Ectodermal cell (in vitro differentiated cells): ENCODE data around the gene BAIAP2L2.
A peak's percentile ranks its signal among the peaks of the same experiment; 100 is the strongest.

ENCODE experiments used
- H3K27ac ChIP-seq: 2 replicates; pipeline ENCODE4 v1.7.0; 2013; ENCODE audit warnings: mild to moderate bottlenecking, low read depth, low read length; ENCODE audit not compliant: insufficient read depth, poor library complexity, severe bottlenecking
- H3K27me3 ChIP-seq: 2 replicates; pipeline ENCODE4 v1.7.0; 2013; ENCODE audit warnings: mild to moderate bottlenecking, low read length; ENCODE audit not compliant: insufficient read depth, control insufficient read depth, poor library complexity, severe bottlenecking
- H3K36me3 ChIP-seq: one replicate; pipeline ENCODE4 v1.7.0; 2013; ENCODE audit warnings: low read length; ENCODE audit not compliant: control insufficient read depth, insufficient read depth
- H3K4me1 ChIP-seq: one replicate; pipeline ENCODE4 v1.7.0; 2013; ENCODE audit warnings: low read length; ENCODE audit not compliant: control insufficient read depth, insufficient read depth
- H3K4me3 ChIP-seq: 2 replicates; pipeline ENCODE4 v1.7.0; 2013; ENCODE audit warnings: low read depth, low read length, control low read depth; ENCODE audit not compliant: insufficient read depth
- H3K9me3 ChIP-seq: 2 replicates; pipeline ENCODE4 v1.7.0; 2013; ENCODE audit warnings: mild to moderate bottlenecking, low read length, moderate library complexity; ENCODE audit not compliant: control insufficient read depth
- WGBS, 2 experiments: methylation state at CpG; one replicate each; pipeline ENCODE4 v1.1.7; 2013; ENCODE audit warnings: missing lambda C conversion rate in 2 of 2; 5-methylcytosine and 5-hydroxymethylcytosine counted together

BAIAP2L2 gene

GRCh38 chr22:38067761-38068360, 42.6 kb downstream of the BAIAP2L2 start:
- Histone ChIP-seq H3K27ac (no peak overlapping the region), H3K9me3 (no peaks in the 10 kb centered on the region), H3K27me3 (no peaks in the 10 kb centered on the region), H3K4me3 (no peak overlapping the region), H3K4me1 (peaks cover 9% of the 10 kb centered on the region), H3K36me3 (peaks cover 14% of the 10 kb centered on the region)
- 95 to 96% methylated on average over 13 of the region's 13 CpGs for WGBS, 2 experiments

- H3K9me3 ChIP-seq = no peaks in the 10 kb centered on the region
- no peak overlapping the region for H3K4me3 ChIP-seq
- WGBS, 2 experiments = 92 to 95% methylated on average over 8 of the region's 8 CpGs
- H3K27ac ChIP-seq = no peak overlapping the region
- H3K36me3 ChIP-seq = peaks cover 5% of the 10 kb centered on the region
- peaks cover 9% of the 10 kb centered on the region for H3K4me1 ChIP-seq
- H3K27me3 ChIP-seq = no peaks in the 10 kb centered on the region
Observed at GRCh38 chr22:38067028-38067415, 43.5 kb downstream of the BAIAP2L2 start.

- no peak overlapping the region for H3K4me3 ChIP-seq
- 92 to 93% methylated on average over 13 of the region's 13 CpGs for WGBS, 2 experiments
- peaks cover 9% of the 10 kb centered on the region for H3K4me1 ChIP-seq
- H3K36me3 ChIP-seq = peaks cover 4% of the 10 kb centered on the region
- no peaks in the 10 kb centered on the region for H3K9me3 ChIP-seq
- H3K27ac ChIP-seq = no peak overlapping the region
- H3K27me3 ChIP-seq = no peaks in the 10 kb centered on the region
Observed at GRCh38 chr22:38066381-38067027, 44.0 kb downstream of the BAIAP2L2 start.

DNA sequence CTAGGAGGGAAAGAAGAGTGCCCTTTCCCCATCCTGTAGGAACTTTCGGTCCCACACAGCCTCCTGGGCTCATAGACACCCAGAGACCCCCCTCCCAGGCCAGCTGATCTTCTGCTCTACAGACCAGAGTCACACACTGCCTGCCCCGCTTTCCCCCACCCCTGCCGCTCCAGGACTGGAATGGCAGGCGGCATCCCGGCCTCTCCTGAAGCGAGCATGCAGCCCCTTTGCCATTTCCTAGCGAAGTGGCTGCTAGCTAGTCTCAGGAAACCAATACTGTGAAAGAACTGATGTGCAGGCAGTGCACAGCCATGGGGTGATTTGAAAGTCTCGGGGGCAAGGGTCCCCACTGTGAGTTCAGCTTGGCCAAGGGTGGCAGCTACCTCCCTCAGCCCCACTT, 44.9 kb downstream of the BAIAP2L2 start:
- no peak overlapping the region for H3K4me3 ChIP-seq
- H3K27me3 ChIP-seq = no peaks in the 10 kb centered on the region
- H3K4me1 ChIP-seq = peaks cover 9% of the 10 kb centered on the region
- H3K9me3 ChIP-seq = no peaks in the 10 kb centered on the region
- H3K27ac ChIP-seq = no peak overlapping the region
- H3K36me3 ChIP-seq = peaks cover 5% of the 10 kb centered on the region
- 93 to 95% methylated on average over 8 of the region's 8 CpGs for WGBS, 2 experiments

DNA sequence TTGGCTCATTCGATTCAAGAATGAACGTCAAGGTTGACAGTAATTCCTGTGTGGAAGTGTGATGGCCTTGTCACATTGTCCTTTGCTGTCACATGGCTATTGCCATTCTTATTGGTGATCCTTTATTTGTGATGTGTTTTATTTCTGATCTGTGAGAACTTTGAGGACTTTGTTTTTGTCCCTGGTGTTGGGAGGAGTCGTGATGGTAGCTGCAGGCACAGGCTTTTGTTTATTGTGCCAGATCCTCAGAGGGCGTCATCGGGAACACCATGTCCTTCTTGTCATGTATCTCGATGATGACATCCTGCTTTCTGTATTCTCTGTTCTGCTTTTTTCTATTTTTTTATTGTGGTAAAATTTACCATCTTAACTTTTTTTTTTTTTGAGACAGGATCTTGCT, 47.7 kb downstream of the BAIAP2L2 start:
- Histone ChIP-seq H3K4me1 (peaks cover 2% of the 10 kb centered on the region), H3K36me3 (peaks cover 10% of the 10 kb centered on the region), H3K27me3 (no peaks in the 10 kb centered on the region), H3K27ac (no peak overlapping the region), H3K9me3 (no peaks in the 10 kb centered on the region), H3K4me3 (no peak overlapping the region)
- 87 to 92% methylated on average over 6 of the region's 6 CpGs for WGBS, 2 experiments

GRCh38 chr22:38056969-38057891, 53.3 kb downstream of the BAIAP2L2 start, which contains the start of gene PICK1:
Gene PICK1 (plus strand): TSS chr22:38057404. CDS start chr22:38057810, 406 bp downstream.
- Histone ChIP-seq H3K27me3 (peaks cover 3% of the 10 kb centered on the region), H3K4me1 (peaks cover 5% of the 10 kb centered on the region), H3K27ac (peak within 1 kb of the TSS; percentile 47), H3K4me3 (peak within 1 kb of the TSS; percentile 58), H3K36me3 (peaks cover 6% of the 10 kb centered on the region), H3K9me3 (no peaks in the 10 kb centered on the region)
- 5 to 6% methylated on average over 45 to 46 of the region's 47 CpGs for WGBS, 2 experiments

GRCh38 chr22:38051900-38052862, 58.3 kb downstream of the BAIAP2L2 start:
- Histone ChIP-seq H3K36me3 (no peaks in the 10 kb centered on the region), H3K27me3 (peaks cover 3% of the 10 kb centered on the region), H3K27ac (no peak overlapping the region), H3K4me3 (no peak overlapping the region), H3K9me3 (no peaks in the 10 kb centered on the region), H3K4me1 (peaks cover under 1% of the 10 kb centered on the region)
- 41 to 42% methylated on average over 30 of the region's 30 CpGs for WGBS, 2 experiments

DNA sequence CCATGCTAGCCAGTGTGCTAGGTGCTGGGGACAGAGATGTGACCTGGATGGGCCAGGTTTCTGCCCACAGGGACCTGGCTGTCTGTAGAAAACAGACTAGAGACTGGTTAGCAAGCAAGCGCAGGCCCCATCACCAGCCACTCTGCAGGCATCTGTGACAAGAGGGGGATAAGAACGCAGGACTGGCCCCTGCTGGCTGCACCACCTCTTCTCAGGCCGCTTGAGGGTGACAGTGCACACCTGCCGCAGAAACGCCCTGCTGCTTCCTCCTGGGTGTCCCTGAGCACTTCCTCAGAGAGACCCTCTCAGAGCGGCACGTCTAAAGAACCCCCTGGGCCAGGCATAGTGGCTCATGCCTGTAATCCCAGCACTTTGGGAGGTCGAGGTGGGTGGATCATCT, 59.2 kb downstream of the BAIAP2L2 start:
- Histone ChIP-seq H3K27me3 (peaks cover 3% of the 10 kb centered on the region), H3K27ac (no peak overlapping the region), H3K9me3 (no peaks in the 10 kb centered on the region), H3K4me1 (peaks cover 8% of the 10 kb centered on the region), H3K36me3 (no peaks in the 10 kb centered on the region), H3K4me3 (no peak overlapping the region)
- 82 to 88% methylated on average over 8 of the region's 8 CpGs for WGBS, 2 experiments

- peaks cover 3% of the 10 kb centered on the region for H3K27me3 ChIP-seq
- H3K9me3 ChIP-seq = no peaks in the 10 kb centered on the region
- peaks cover 13% of the 10 kb centered on the region for H3K4me1 ChIP-seq
- no peaks in the 10 kb centered on the region for H3K36me3 ChIP-seq
- 94 to 96% methylated on average over 7 of the region's 7 CpGs for WGBS, 2 experiments
- H3K4me3 ChIP-seq = no peak overlapping the region
- no peak overlapping the region for H3K27ac ChIP-seq
Observed at GRCh38 chr22:38050720-38051119, 59.8 kb downstream of the BAIAP2L2 start.
